HCEC 1CT (cell line): ENCODE measurements around the gene ASCL5.

Experiments
- DNase-seq: peaks from one replicate; pipeline ENCODE4 v3.0.0-alpha.2; 2017

ASCL5 gene

DNA sequence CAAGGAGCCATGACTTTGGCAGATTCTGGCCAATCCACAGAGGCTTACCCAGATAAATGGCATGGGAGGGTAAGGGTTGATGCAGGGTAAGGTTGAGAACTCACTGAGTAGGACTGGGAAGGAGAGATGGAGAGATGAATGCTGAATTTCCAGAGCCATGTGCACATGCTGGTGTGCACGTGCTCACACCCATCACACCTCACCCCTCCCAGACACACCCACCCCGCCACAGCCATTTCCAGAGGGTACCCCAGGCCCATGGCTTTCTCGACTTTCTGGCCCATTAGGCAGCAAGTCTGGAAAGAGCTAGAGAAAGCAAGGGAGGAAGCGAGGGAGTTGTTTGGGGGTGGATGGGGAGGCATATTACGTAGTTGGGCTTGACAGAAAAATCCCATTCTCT lies 16.4 kb downstream of the ASCL5 start:
- DNase-seq = no peak

GRCh38 chr1:201110138-201110537 lies 16.8 kb downstream of the ASCL5 start:
- no peak for DNase-seq

GRCh38 chr1:201109651-201110050 lies 17.3 kb downstream of the ASCL5 start:
- DNase-seq = no peak

GRCh38 chr1:201108614-201109013 lies 18.4 kb downstream of the ASCL5 start:
- no peak for DNase-seq

GRCh38 chr1:201105688-201106087 lies 21.3 kb downstream of the ASCL5 start:
- no peak for DNase-seq

DNA sequence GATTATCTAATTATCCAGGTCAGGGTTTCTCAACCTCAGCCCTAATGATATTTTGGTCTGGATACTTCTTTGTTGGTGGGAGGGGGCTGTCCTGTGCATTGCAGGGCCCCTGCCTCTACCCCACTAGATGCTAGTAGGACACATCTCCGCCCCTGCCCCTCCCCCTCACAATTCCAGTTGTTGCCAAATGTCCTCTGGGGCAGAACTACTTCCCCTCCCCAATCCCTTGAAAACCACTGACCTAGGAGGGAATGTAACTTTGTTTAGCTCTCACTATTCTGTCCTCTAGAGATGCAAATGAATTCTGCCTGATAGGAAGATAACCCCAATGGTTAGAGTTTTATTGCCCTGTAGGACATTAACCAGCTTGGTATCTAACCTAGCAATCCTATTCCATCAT lies 22.8 kb downstream of the ASCL5 start:
- DNase-seq = no peak

GRCh38 chr1:201103666-201104065 lies 23.3 kb downstream of the ASCL5 start:
- DNase-seq = no peak

DNA sequence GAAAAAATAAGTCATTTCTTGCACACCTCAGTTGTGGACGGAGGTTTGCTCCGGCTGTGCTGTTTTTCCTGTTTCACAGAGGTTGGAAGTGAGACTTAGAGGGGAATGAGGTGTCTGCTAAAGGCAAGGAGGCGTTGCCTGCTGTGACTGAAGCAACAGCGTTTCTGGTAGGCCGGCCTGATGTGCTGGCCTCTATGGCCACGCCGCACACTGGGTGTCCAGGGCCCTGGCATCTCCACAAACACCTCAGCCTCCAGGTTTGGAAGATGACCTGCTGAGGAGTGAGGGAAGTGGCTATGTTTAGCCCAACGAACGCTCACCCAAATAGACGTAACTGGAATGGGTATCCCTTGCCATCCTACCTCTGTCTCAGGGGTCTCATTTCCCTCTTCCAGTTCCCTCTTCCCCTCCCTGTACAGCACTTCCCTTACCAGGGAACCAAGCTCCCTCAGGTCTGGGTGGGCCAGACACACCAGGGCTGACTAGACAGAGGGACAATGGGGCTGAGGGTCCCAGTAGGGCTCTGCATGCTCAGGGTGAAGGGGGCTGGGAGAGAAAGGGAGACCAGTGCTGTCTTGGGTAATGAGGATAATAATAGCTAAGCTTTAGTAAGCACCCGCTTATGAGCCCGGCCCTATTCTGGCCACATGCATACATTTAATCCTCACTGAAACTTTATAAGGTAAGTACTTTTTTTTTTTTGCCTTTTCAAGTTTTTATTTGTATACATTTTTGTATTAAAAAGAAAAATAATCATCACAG lies 26.6 kb downstream of the ASCL5 start:
- DNase-seq = no peak

DNA sequence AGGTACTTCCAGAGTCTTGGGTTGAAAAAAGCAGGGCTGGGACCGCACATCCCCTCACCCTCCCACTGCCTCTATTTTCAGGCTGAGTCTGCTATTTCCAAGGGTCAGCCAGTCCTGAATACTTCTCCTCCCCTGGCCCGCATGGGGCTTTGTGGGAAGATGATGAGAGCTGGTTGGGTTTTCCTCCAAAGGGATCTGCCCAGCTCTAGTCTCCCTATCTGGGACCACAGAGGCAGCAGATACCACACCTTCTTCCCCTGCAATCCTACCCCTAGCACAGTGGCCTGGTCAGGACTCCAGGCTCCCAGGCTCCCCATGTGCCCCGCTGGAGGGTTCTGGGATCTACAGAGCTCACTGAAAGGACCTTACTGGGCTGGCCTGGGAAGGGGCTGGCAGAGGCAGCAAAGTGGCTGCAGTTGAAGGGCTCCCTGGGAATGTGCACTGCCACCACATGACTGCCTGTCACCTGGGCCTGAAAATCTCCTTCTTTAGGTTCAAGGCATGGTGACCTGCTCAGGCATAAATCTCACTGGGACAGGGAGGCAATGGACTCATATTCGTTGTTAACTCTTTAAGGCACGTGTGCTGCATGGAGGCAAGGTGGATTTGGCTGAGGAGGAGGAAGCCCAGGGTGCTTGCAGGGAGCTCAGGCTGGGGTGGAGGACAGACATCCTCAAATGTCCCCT lies 27.8 kb downstream of the ASCL5 start:
- no peak for DNase-seq

- no peak for DNase-seq
These were observed 29.8 kb downstream of the ASCL5 start for GRCh38 chr1:201096977-201097856.

GRCh38 chr1:201096041-201096461 lies 30.9 kb downstream of the ASCL5 start:
- no peak for DNase-seq

- no peak for DNase-seq
These were observed 31.4 kb downstream of the ASCL5 start for GRCh38 chr1:201095581-201095980.

DNA sequence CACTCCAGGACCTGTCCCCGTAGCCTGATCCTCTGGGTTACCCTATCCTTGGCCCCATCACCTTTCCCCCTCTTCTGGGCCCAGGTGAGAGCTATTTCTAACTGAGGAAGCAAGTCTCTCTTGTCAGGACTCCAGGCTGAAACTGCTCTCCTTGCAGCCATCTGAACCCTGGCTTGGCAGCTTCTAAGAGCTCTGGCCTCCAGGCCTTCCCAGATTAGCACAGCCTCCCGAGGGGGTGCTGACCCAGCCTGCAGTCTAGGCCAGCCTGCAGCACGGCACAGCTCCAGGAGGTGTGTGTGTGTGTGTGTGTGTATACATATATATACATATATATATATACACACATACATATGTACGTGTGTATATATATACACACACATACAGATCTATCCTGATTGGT lies 32.2 kb downstream of the ASCL5 start:
- no peak for DNase-seq

GRCh38 chr1:201093962-201094361 lies 33.0 kb downstream of the ASCL5 start:
- no peak for DNase-seq

- no peak for DNase-seq
These were observed 33.4 kb downstream of the ASCL5 start for GRCh38 chr1:201093561-201093960.

DNA sequence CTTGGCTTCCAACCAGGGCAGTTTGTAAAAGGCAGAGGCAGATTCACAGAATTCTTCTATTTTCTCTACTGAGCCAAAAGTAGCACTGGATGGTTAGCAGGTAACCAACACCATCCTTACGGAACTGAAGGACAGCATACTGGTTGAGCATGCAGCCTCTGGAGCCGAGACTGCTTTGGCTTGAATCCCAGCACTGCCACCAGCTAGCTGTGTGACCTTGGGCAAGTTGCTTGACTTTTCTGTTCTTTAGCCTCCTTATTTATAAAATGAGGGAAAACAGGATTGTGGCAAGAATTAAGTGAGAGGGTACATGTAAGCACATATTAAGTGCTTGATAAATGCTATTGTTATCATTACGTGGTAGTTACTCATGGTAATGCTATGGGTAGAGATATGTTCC lies 34.2 kb downstream of the ASCL5 start:
- no peak for DNase-seq

DNA sequence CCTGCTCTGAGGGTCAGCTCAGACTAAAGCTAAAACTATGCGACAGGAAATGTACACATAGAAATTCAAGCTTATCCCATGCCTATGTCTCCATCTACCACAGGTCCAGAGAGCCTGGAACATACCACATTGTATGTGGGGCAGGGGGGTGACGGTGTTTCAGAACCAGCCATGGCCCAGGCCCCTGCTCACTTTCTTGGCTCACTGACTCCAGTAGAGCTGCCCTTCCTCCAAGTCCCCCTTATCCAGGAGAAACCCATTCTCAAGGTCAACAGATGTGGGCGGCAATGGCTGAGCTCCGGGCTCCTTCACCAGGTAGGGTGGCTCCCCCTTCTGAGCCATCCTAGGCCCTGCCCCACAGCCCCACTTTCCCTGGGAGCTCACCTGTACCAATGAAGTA lies 35.7 kb downstream of the ASCL5 start:
- DNase-seq = no peak

DNA sequence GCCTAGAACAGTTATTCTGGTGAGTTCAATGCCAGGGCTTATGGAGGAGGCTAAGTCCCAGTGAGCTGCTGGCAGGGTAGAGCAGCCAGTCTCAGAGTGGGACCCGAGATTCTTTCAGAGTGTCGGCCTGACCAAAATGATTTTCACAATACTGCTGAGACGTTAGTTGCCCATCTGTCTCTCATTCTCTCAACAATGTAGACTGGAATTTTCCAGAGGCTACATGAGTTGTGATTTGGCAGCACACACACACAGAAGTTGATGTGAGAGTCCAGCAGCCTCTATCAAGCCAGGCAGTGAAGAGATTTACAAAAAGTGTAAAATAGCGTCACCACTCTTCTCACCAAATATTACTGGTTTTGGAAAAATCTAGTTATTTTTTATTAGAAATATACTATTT lies 36.4 kb downstream of the ASCL5 start:
- no peak for DNase-seq

DNA sequence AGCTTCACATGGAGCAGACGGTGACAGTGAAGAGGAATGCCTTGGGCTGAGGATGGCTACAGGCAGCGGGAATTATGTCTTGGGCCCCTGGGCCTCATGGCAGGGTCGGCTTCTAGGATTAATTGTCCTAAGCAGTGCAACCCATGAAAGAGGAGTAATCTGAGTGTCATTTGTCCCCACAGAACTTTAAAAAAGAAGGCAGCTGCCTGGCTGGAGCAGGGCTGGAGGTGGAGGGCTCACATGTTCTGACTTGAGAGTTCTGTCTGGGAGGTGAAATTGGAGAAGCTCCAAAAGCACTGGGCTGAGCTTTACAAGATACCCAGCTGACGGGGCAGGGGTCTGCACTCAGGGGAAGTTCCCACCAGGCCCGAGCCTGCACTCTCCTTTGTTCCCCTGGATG lies 37.4 kb downstream of the ASCL5 start:
- DNase-seq = no peak

GRCh38 chr1:201088901-201089525 lies 38.0 kb downstream of the ASCL5 start:
- DNase-seq = no peak

DNA sequence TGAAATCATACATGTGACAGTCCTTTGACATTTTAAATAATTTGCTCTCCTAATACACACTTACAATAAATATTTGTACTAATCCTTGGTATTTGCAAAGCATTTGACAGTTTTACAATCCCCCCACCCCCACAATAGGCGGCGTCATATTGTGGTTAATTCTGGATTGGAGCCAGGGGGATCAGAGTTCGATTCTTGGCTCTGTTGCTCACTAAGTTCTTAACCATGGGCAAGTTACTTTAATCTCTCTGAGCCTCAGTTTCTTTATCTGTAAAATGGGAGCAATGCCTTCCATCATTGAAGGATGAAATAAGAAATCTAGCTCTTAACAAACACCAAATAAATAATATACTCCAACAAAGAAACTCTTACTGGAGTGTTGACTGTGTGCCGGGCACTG lies 38.6 kb downstream of the ASCL5 start:
- DNase-seq = no peak

- peak; percentile 35 for DNase-seq
These were observed 40.9 kb downstream of the ASCL5 start for GRCh38 chr1:201085902-201086735.
